PC-9 (cell line): Measurements from ENCODE around the gene OTOP2.

Experiments used
- EZH2 ChIP-seq: fragments of 200-600 bp; sonication (generic); IDR thresholded peaks from 2 replicates; pipeline ENCODE4 v1.8.0; 2017; ENCODE audit warnings: antibody characterized with exemption, low read depth
- TF ChIP-seq, protein P1 (sequence below): fragments of 200-600 bp; sonication (generic); conservative IDR thresholded peaks from 2 replicates; pipeline ENCODE4 v1.6.1; 2017; ENCODE audit warnings: mixed run types, antibody characterized with exemption, mild to moderate bottlenecking, moderate library complexity

DNA sequence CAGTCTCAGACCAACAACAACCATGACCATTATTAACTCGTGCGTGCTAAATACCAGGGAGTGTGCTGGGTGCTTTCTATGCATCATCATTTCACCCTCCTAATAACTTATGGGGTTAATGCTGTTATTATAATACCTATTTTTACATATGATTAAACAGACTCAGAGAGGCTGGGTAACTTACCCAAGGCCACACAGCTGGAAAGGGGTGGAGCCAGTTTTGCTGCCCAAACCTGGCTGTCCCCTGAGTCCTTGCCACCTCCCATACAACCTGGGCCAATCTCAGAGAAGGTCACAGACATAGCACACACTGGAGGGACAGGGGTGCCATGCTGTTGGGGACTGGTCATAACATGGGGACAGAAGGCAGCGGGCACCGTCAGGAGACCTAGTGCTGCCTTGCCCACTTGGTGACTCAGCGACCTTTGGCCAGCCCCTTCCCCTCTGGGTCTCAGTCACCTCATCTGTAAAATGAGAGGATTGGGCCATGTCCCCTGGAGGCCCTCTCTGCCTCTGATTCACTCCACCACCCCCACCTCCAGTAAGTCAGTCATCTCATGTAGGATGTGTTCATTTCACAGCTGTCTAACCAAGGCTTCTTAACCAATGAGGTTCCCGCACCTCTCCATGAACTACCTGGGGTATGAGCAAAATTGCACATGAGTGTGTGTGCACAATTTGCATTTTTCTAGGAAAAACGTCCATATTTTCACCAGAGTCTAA is 19.2 kb upstream of the OTOP2 start:
- TF ChIP-seq, protein P1, sequence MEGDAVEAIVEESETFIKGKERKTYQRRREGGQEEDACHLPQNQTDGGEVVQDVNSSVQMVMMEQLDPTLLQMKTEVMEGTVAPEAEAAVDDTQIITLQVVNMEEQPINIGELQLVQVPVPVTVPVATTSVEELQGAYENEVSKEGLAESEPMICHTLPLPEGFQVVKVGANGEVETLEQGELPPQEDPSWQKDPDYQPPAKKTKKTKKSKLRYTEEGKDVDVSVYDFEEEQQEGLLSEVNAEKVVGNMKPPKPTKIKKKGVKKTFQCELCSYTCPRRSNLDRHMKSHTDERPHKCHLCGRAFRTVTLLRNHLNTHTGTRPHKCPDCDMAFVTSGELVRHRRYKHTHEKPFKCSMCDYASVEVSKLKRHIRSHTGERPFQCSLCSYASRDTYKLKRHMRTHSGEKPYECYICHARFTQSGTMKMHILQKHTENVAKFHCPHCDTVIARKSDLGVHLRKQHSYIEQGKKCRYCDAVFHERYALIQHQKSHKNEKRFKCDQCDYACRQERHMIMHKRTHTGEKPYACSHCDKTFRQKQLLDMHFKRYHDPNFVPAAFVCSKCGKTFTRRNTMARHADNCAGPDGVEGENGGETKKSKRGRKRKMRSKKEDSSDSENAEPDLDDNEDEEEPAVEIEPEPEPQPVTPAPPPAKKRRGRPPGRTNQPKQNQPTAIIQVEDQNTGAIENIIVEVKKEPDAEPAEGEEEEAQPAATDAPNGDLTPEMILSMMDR, result no peak
- no peak for TF ChIP-seq EZH2
